ENCODE measurements around the gene REG4. TPM values are rescaled to one million over a fixed set of nuclear protein-coding genes. Genes with fewer than 3 reads are reported as not detected.
"Not testable (repeated sequence)": the region's sequence is repeated elsewhere in the genome, so short reads cannot be mapped to it uniquely, and the experiment has no call there.

REG4 gene
- total RNA-seq, 2 donors from 2014 or later = 4.9 to 5.8 TPM

- Mint-ChIP-seq H3K27me3 (ENCODE audit: low read depth) (no peaks in the 10 kb centered on the region), H3K27ac (peak overlapping the region; percentile 89), H3K9me3 (no peaks in the 10 kb centered on the region), H3K4me1 (ENCODE audit: low read depth) (peaks cover 14% of the 10 kb centered on the region), H3K36me3 (ENCODE audit: insufficient read depth in 2 of 2) (no peaks in the 10 kb centered on the region), H3K4me3 (peak overlapping the region; percentile 58 to 69)
- ATAC-seq (replicated peaks in 1 of 2) = no peak
- no peak for DNase-seq
These were observed 12.3 kb downstream of the REG4 start for GRCh38 chr1:119799003-119799402.

- H3K27ac Mint-ChIP-seq = peak overlapping the region; percentile 3
- H3K27me3 Mint-ChIP-seq (ENCODE audit: low read depth) = no peaks in the 10 kb centered on the region
- no peaks in the 10 kb centered on the region for H3K9me3 Mint-ChIP-seq
- ATAC-seq (replicated peaks in 1 of 2) (no peak), DNase-seq (no peak)
- H3K4me3 Mint-ChIP-seq = no peak overlapping the region
- H3K36me3 Mint-ChIP-seq (ENCODE audit: insufficient read depth in 2 of 2) = no peaks in the 10 kb centered on the region
- peaks cover 14% of the 10 kb centered on the region for H3K4me1 Mint-ChIP-seq (ENCODE audit: low read depth)
These were observed 13.7 kb downstream of the REG4 start for GRCh38 chr1:119797606-119798005.

GRCh38 chr1:119797162-119797561 is 14.1 kb downstream of the REG4 start:
- no peak overlapping the region for H3K27ac Mint-ChIP-seq
- ATAC-seq (replicated peaks in 1 of 2) = no peak
- H3K4me3 Mint-ChIP-seq = no peak overlapping the region
- no peaks in the 10 kb centered on the region for H3K27me3 Mint-ChIP-seq (ENCODE audit: low read depth)
- no peaks in the 10 kb centered on the region for H3K9me3 Mint-ChIP-seq
- no peak for DNase-seq
- H3K36me3 Mint-ChIP-seq (ENCODE audit: insufficient read depth in 2 of 2) = no peaks in the 10 kb centered on the region
- H3K4me1 Mint-ChIP-seq (ENCODE audit: low read depth) = peaks cover 14% of the 10 kb centered on the region

- Mint-ChIP-seq H3K4me3 (no peak overlapping the region), H3K27me3 (ENCODE audit: low read depth) (peaks cover 7% of the 10 kb centered on the region), H3K27ac (no peak overlapping the region), H3K36me3 (ENCODE audit: insufficient read depth in 2 of 2) (no peaks in the 10 kb centered on the region), H3K4me1 (ENCODE audit: low read depth) (peaks cover 14% of the 10 kb centered on the region), H3K9me3 (no peaks in the 10 kb centered on the region)
- DNase-seq (no peak), ATAC-seq (replicated peaks in 1 of 2) (no peak)
These were observed 15.7 kb downstream of the REG4 start for GRCh38 chr1:119795261-119796200.

- H3K27ac Mint-ChIP-seq = no peak overlapping the region
- ATAC-seq (replicated peaks in 1 of 2) (no peak), DNase-seq (no peak)
- no peak overlapping the region for H3K4me3 Mint-ChIP-seq
- H3K4me1 Mint-ChIP-seq (ENCODE audit: low read depth) = peaks cover 9% of the 10 kb centered on the region
- H3K36me3 Mint-ChIP-seq (ENCODE audit: insufficient read depth in 2 of 2) = no peaks in the 10 kb centered on the region
- peaks cover 9% of the 10 kb centered on the region for H3K27me3 Mint-ChIP-seq (ENCODE audit: low read depth)
- H3K9me3 Mint-ChIP-seq = no peaks in the 10 kb centered on the region
These were observed 16.4 kb downstream of the REG4 start for GRCh38 chr1:119794876-119795240.

GRCh38 chr1:119794230-119794875 is 16.9 kb downstream of the REG4 start:
- ATAC-seq (replicated peaks in 1 of 2) (no peak), DNase-seq (no peak)
- Mint-ChIP-seq H3K36me3 (ENCODE audit: insufficient read depth in 2 of 2) (no peaks in the 10 kb centered on the region), H3K27ac (no peak overlapping the region), H3K4me3 (no peak overlapping the region), H3K9me3 (no peaks in the 10 kb centered on the region), H3K27me3 (ENCODE audit: low read depth) (peaks cover 9% of the 10 kb centered on the region), H3K4me1 (ENCODE audit: low read depth) (peaks cover 9% of the 10 kb centered on the region)

- Mint-ChIP-seq H3K27ac (no peak overlapping the region), H3K27me3 (ENCODE audit: low read depth) (peaks cover 9% of the 10 kb centered on the region), H3K9me3 (no peaks in the 10 kb centered on the region), H3K4me1 (ENCODE audit: low read depth) (peaks cover 2% of the 10 kb centered on the region), H3K4me3 (no peak overlapping the region), H3K36me3 (ENCODE audit: insufficient read depth in 2 of 2) (no peaks in the 10 kb centered on the region)
- ATAC-seq (replicated peaks in 1 of 2) (no peak), DNase-seq (no peak)
These were observed 19.9 kb downstream of the REG4 start for GRCh38 chr1:119791377-119791776.

GRCh38 chr1:119790451-119791198 is 20.6 kb downstream of the REG4 start:
- no peaks in the 10 kb centered on the region for H3K9me3 Mint-ChIP-seq
- no peak overlapping the region for H3K27ac Mint-ChIP-seq
- no peaks in the 10 kb centered on the region for H3K36me3 Mint-ChIP-seq (ENCODE audit: insufficient read depth in 2 of 2)
- H3K4me3 Mint-ChIP-seq = no peak overlapping the region
- peaks cover 9% of the 10 kb centered on the region for H3K27me3 Mint-ChIP-seq (ENCODE audit: low read depth)
- ATAC-seq (replicated peaks in 1 of 2) (no peak), DNase-seq (no peak)
- H3K4me1 Mint-ChIP-seq (ENCODE audit: low read depth) = peaks cover 8% of the 10 kb centered on the region

- DNase-seq (no peak), ATAC-seq (replicated peaks in 1 of 2) (no peak)
- Mint-ChIP-seq H3K27ac (no peak overlapping the region), H3K27me3 (ENCODE audit: low read depth) (peaks cover 25% of the 10 kb centered on the region), H3K4me1 (ENCODE audit: low read depth) (peaks cover 22% of the 10 kb centered on the region), H3K9me3 (no peaks in the 10 kb centered on the region), H3K4me3 (no peak overlapping the region), H3K36me3 (ENCODE audit: insufficient read depth in 2 of 2) (no peaks in the 10 kb centered on the region)
These were observed 23.5 kb downstream of the REG4 start for GRCh38 chr1:119787776-119788175.

GRCh38 chr1:119786473-119787050 is 24.7 kb downstream of the REG4 start:
- peaks cover 22% of the 10 kb centered on the region for H3K4me1 Mint-ChIP-seq (ENCODE audit: low read depth)

GRCh38 chr1:119786046-119786445 is 25.2 kb downstream of the REG4 start:
- peaks cover 33% of the 10 kb centered on the region for H3K27me3 Mint-ChIP-seq (ENCODE audit: low read depth)
- not testable (repeated sequence) for H3K9me3 Mint-ChIP-seq; H3K4me3 Mint-ChIP-seq; DNase-seq; H3K36me3 Mint-ChIP-seq (ENCODE audit: insufficient read depth in 2 of 2); H3K27ac Mint-ChIP-seq; ATAC-seq (replicated peaks in 1 of 2)
- peaks cover 22% of the 10 kb centered on the region for H3K4me1 Mint-ChIP-seq (ENCODE audit: low read depth)

More at GRCh38 chr1:119786473-119787050, 24.7 kb downstream of the REG4 start:
- not testable (repeated sequence) for ATAC-seq (replicated peaks in 1 of 2); H3K4me3 Mint-ChIP-seq; H3K9me3 Mint-ChIP-seq; H3K27ac Mint-ChIP-seq; DNase-seq; H3K36me3 Mint-ChIP-seq (ENCODE audit: insufficient read depth in 2 of 2)
- peaks cover 35% of the 10 kb centered on the region for H3K27me3 Mint-ChIP-seq (ENCODE audit: low read depth)

- H3K36me3 Mint-ChIP-seq (ENCODE audit: insufficient read depth in 2 of 2) = no peaks in the 10 kb centered on the region
- no peak overlapping the region for H3K4me3 Mint-ChIP-seq
- DNase-seq = no peak
- peaks cover 22% of the 10 kb centered on the region for H3K4me1 Mint-ChIP-seq (ENCODE audit: low read depth)
- H3K27ac Mint-ChIP-seq = no peak overlapping the region
- peaks cover 35% of the 10 kb centered on the region for H3K27me3 Mint-ChIP-seq (ENCODE audit: low read depth)
- no peaks in the 10 kb centered on the region for H3K9me3 Mint-ChIP-seq
- no peak for ATAC-seq (replicated peaks in 1 of 2)
These were observed 27.0 kb downstream of the REG4 start for GRCh38 chr1:119784191-119784781.
